SJSA1 (cell line): ENCODE results near the gene ARHGAP45. TPM values are rescaled to one million over a fixed set of nuclear protein-coding genes. Genes with fewer than 3 reads are reported as not detected.

Source experiments
- DNase-seq, 2 experiments: peaks; one replicate each; pipeline ENCODE4 v3.0.0-alpha.2; 2015 to 2020; ENCODE audit warnings: low spot score in 2 of 2, low read depth in 1 of 2
- H3K27ac ChIP-seq: fragments of 250-450 bp; sonication (Bioruptor Pico); 2 replicates; pipeline ENCODE4 v1.5.1; 2020; ENCODE audit warnings: mild to moderate bottlenecking, moderate library complexity
- H3K27me3 ChIP-seq: fragments of 250-450 bp; sonication (Bioruptor Pico); replicated peaks from 2 replicates; pipeline ENCODE4 v1.5.1; 2020; ENCODE audit warnings: mild to moderate bottlenecking, moderate library complexity
- H3K36me3 ChIP-seq: fragments of 250-450 bp; sonication (Bioruptor Pico); 2 replicates; pipeline ENCODE4 v1.5.1; 2020; ENCODE audit warnings: mild to moderate bottlenecking
- H3K4me1 ChIP-seq: fragments of 250-450 bp; sonication (Bioruptor Pico); replicated peaks from 2 replicates; pipeline ENCODE4 v1.6.1; 2021; ENCODE audit warnings: mild to moderate bottlenecking
- H3K4me3 ChIP-seq: fragments of 250-450 bp; sonication (Bioruptor Pico); 2 replicates; pipeline ENCODE4 v1.5.1; 2020; ENCODE audit warnings: mild to moderate bottlenecking
- H3K9me3 ChIP-seq: fragments of 250-450 bp; sonication (Bioruptor Pico); replicated peaks from 2 replicates; pipeline ENCODE4 v1.5.1; 2020; ENCODE audit warnings: mild to moderate bottlenecking
- total RNA-seq: library from RNA; depleted of rRNA; stranded (reverse); fragments of >200 nt; shearing (Covaris generic); gene quantifications from 2 replicates; pipeline ENCODE4 v1.2.3, GENCODE V29; 2014

Gene ARHGAP45
- total RNA-seq, 1 experiment from 2014 or later, result 0.03 TPM

DNA sequence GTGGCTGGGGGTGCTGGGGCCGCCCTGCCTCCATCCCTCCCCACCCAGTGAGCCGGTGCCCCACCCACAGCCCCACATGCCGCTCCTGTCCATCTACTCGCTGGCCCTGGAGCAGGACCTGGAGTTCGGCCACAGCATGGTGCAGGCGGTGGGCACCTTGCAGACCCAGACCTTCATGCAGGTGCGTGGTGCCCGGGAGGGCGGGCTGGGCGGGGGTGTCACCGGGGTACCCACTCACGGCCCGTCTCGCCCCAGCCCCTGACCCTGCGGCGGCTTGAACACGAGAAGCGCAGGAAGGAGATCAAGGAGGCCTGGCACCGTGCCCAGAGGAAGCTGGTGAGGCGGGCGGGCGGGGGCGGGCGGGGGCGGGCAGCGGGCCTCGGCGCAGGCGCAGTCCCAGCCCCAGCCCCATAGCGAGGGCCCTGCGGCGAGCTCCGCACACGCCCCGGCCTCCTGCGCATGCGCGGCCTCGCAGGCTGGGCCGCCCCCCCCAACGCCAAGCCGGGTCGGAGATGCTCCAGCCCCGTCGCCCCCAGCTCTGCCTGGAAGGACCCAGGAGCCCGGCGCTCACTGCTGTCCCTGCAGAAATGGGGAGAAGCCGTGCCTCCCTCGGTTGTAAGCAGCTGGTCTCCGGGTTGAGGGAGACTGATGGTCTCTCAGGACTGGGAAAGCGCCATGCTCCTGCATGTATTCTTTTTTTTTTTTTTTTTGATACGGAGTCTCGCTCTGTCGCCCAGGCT, 7.7 kb downstream of the ARHGAP45 start:
- Histone ChIP-seq H3K27ac (no peak overlapping the region), H3K27me3 (peaks cover 33% of the 10 kb centered on the region), H3K4me3 (no peak overlapping the region), H3K36me3 (no peaks in the 10 kb centered on the region), H3K4me1 (peaks cover 7% of the 10 kb centered on the region), H3K9me3 (no peaks in the 10 kb centered on the region)
- no peak for DNase-seq

- DNase-seq, result no peak
- Histone ChIP-seq H3K4me3 (no peak overlapping the region), H3K9me3 (0 out of 2 replicates have a peak, but pooled peaks cover 2% of the 10 kb centered on the region), H3K36me3 (no peaks in the 10 kb centered on the region), H3K4me1 (peaks cover 3% of the 10 kb centered on the region), H3K27me3 (peaks cover 20% of the 10 kb centered on the region), H3K27ac (no peak overlapping the region)
Measured at GRCh38 chr19:1076046-1076386, 9.0 kb downstream of the ARHGAP45 start.

GRCh38 chr19:1076951-1077350, 10.0 kb downstream of the ARHGAP45 start:
- 0 out of 2 replicates have a peak, but pooled peaks cover 2% of the 10 kb centered on the region for H3K9me3 ChIP-seq
- H3K4me1 ChIP-seq, result no peaks in the 10 kb centered on the region
- DNase-seq, result no peak
- peaks cover 10% of the 10 kb centered on the region for H3K27me3 ChIP-seq
- no peaks in the 10 kb centered on the region for H3K36me3 ChIP-seq
- no peak overlapping the region for H3K4me3 ChIP-seq
- no peak overlapping the region for H3K27ac ChIP-seq

DNA sequence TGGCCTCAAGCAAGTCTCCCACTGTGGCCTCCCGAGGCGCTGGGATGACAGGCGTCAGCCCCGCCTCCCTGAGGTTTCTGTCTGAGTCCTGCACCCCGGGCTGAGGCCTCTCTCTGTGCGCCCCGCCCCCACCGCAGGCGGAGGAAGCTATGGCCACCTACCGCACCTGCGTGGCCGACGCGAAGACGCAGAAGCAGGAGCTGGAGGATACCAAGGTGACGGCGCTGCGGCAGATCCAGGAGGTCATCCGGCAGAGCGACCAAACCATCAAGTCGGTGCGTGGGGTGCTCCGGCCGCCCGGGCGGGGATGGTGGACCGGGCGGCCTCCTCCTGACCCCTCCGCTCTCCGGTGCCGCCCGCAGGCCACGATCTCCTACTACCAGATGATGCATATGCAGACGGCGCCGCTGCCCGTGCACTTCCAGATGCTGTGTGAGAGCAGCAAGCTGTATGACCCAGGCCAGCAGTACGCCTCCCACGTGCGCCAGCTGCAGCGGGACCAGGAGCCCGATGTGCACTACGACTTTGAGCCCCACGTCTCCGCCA, 12.7 kb downstream of the ARHGAP45 start:
- Histone ChIP-seq H3K4me3 (no peak overlapping the region), H3K27ac (no peak overlapping the region), H3K27me3 (peaks cover 20% of the 10 kb centered on the region; the same call in 1 of the 2 replicates), H3K9me3 (0 out of 2 replicates have a peak, but pooled peaks cover 2% of the 10 kb centered on the region), H3K4me1 (peaks cover 5% of the 10 kb centered on the region; the same call in 1 of the 2 replicates), H3K36me3 (no peaks in the 10 kb centered on the region)
- no peak for DNase-seq

DNA sequence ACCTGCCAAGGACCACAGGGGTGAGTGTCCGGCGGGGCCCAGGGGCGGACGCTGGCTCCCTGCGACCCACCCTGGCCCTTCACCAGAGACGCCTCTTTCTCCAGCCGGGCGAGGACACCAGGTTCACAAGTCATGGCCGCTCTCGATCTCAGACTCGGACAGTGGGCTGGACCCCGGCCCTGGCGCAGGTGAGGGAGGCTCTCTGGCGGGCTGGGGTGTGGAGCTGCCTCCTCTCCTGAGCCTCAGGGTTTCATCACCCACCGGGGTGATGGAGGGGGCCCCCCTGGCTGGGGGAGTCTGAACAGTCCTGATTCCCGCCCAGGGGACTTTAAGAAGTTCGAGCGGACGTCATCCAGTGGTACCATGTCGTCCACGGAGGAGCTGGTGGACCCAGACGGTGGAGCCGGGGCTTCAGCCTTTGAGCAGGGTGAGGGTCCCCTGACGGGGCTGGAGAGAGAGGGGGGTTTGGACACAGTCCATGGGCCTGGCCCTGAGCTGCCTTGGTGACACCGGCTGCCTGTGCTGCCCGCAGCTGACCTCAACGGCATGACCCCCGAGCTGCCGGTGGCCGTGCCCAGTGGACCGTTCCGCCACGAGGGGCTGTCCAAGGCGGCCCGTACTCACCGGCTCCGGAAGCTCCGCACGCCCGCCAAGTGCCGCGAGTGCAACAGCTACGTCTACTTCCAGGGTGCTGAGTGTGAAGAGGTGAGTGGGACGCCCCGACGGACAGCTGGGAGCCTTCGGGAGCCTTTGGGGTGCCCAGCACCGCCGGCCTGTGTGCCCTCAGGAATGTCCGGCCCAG, 13.6 kb downstream of the ARHGAP45 start:
- Histone ChIP-seq H3K27ac (no peak overlapping the region), H3K9me3 (0 out of 2 replicates have a peak, but pooled peaks cover 2% of the 10 kb centered on the region), H3K4me1 (peaks cover 5% of the 10 kb centered on the region; the same call in 1 of the 2 replicates), H3K36me3 (no peaks in the 10 kb centered on the region), H3K4me3 (no peak overlapping the region), H3K27me3 (peaks cover 20% of the 10 kb centered on the region; the same call in 1 of the 2 replicates)
- DNase-seq, result no peak

DNA sequence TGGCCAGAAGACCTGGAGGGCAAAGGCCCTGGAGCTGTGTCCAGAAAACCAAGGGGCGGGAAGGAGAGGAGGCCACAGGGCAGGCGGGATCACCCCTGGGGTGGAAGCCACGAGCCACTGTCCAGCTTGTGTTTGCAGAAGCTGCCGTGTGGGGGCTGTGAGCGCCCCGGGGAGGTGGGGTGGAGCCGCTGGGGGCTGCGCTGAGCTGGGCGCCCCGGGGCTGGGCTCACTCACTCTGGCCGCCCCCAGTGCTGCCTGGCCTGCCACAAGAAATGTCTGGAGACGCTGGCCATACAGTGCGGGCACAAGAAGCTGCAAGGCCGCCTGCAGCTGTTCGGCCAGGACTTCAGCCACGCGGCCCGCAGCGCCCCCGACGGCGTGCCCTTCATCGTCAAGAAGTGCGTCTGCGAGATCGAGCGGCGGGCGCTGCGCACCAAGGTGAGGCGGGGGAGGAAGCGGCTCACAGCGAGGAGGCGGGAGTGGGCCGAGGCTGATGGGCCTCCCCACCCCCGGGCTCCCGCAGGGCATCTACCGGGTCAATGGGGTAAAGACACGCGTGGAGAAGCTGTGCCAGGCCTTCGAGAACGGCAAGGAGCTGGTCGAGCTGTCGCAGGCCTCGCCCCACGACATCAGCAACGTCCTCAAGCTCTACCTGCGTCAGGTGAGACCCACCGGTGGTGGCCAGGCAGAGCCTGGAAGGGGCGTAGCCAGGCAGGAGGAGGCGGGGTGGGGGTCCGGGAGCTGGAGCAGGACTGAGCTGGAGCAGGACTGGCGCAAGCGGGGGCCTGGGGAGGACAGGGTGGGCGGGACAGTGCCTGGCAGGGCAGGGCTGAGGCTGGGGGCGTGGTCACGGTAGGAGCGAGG, 14.6 kb downstream of the ARHGAP45 start:
- peaks cover 5% of the 10 kb centered on the region; the same call in 1 of the 2 replicates for H3K4me1 ChIP-seq
- no peak overlapping the region for H3K4me3 ChIP-seq
- H3K27me3 ChIP-seq, result peaks cover 19% of the 10 kb centered on the region; the same call in 1 of the 2 replicates

GRCh38 chr19:1082165-1082927, 15.4 kb downstream of the ARHGAP45 start:
- DNase-seq, result no peak
- H3K4me3 ChIP-seq, result no peak overlapping the region

More for the DNA sequence above, 14.6 kb downstream of the ARHGAP45 start:
- no peak overlapping the region for H3K27ac ChIP-seq
- H3K9me3 ChIP-seq, result 0 out of 2 replicates have a peak, but pooled peaks cover 2% of the 10 kb centered on the region
- no peak for DNase-seq
- no peaks in the 10 kb centered on the region for H3K36me3 ChIP-seq

DNA sequence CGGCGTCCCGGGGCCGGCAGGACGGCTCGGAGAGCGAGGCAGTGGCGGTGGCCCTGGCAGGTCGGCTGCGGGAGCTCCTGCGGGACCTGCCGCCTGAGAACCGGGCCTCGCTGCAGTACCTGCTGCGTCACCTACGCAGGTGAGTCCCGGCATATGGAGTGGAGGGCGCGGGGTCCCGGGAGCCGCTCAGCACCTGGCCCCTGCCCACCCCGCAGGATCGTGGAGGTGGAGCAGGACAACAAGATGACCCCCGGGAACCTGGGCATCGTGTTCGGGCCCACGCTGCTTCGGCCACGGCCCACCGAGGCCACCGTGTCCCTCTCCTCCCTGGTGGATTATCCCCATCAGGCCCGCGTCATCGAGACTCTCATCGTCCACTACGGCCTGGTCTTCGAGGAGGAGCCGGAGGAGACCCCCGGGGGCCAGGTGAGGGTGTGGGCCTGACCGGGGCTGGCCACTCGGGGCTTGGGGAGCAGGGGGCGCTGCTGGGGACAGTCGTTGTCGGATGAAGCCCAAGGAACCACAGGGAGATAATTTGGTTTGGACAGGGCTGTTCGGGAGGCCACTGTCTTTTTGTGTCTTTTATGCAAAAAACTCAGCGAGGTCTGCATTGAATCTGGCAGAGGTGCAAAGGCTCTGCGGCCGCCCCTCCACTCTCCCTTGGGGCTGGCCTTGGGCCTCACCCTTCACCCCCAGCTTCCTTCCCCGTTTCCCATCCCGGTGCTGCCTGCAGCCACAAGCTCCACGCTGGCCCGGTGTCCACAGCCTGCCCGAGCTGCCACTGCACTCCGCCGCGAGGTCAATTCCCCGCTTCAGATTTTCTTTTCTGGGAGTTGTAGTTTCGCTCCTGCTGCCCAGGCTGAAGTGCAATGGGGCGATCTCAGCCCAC, 16.2 kb downstream of the ARHGAP45 start:
- DNase-seq, result no peak
- Histone ChIP-seq H3K4me1 (peaks cover 5% of the 10 kb centered on the region; the same call in 1 of the 2 replicates), H3K27me3 (peaks cover 15% of the 10 kb centered on the region; the same call in 1 of the 2 replicates), H3K27ac (no peak overlapping the region), H3K36me3 (peaks cover 8% of the 10 kb centered on the region), H3K4me3 (no peak overlapping the region), H3K9me3 (0 out of 2 replicates have a peak, but pooled peaks cover 2% of the 10 kb centered on the region)

More at GRCh38 chr19:1082165-1082927, 15.4 kb downstream of the ARHGAP45 start:
- H3K36me3 ChIP-seq, result peaks cover 2% of the 10 kb centered on the region; the same call in 1 of the 2 replicates
- peaks cover 5% of the 10 kb centered on the region; the same call in 1 of the 2 replicates for H3K4me1 ChIP-seq
- 0 out of 2 replicates have a peak, but pooled peaks cover 2% of the 10 kb centered on the region for H3K9me3 ChIP-seq
- peaks cover 15% of the 10 kb centered on the region; the same call in 1 of the 2 replicates for H3K27me3 ChIP-seq
- H3K27ac ChIP-seq, result no peak overlapping the region

GRCh38 chr19:1084024-1084868, 17.3 kb downstream of the ARHGAP45 start:
- Histone ChIP-seq H3K9me3 (0 out of 2 replicates have a peak, but pooled peaks cover 2% of the 10 kb centered on the region), H3K4me1 (peaks cover 5% of the 10 kb centered on the region; the same call in 1 of the 2 replicates), H3K36me3 (peaks cover 19% of the 10 kb centered on the region), H3K4me3 (no peak overlapping the region), H3K27me3 (peaks cover 15% of the 10 kb centered on the region; the same call in 1 of the 2 replicates), H3K27ac (no peak overlapping the region)
- no peak for DNase-seq

GRCh38 chr19:1085053-1085658, 18.2 kb downstream of the ARHGAP45 start:
- peaks cover 15% of the 10 kb centered on the region; the same call in 1 of the 2 replicates for H3K27me3 ChIP-seq
- DNase-seq, result no peak
- H3K36me3 ChIP-seq, result peaks cover 24% of the 10 kb centered on the region
- no peak overlapping the region for H3K4me3 ChIP-seq
- peaks cover 5% of the 10 kb centered on the region; the same call in 1 of the 2 replicates for H3K4me1 ChIP-seq
- 0 out of 2 replicates have a peak, but pooled peaks cover 2% of the 10 kb centered on the region for H3K9me3 ChIP-seq
- no peak overlapping the region for H3K27ac ChIP-seq
